Fibroblast of lung (primary cell): ENCODE results near the gene TOR1B. TPM values are rescaled to one million over a fixed set of nuclear protein-coding genes. Genes with fewer than 3 reads are reported as not detected.

ENCODE experiments used
- DNase-seq, 2 donors: peaks; one replicate each; pipeline versions ENCODE4 v3.0.0 to v3.0.0-alpha.2; 2010; ENCODE audit warnings: low read depth in 2 of 2
- H2AFZ ChIP-seq: 2 replicates; pipeline ENCODE4 v1.5.1; 2012; ENCODE audit warnings: low read length, control low read depth, inconsistent platforms
- H3K27ac ChIP-seq: 2 replicates; pipeline ENCODE4 v1.5.1; 2011; ENCODE audit warnings: low read length, control low read depth; ENCODE audit not compliant: insufficient read depth
- H3K27me3 ChIP-seq: 2 replicates; pipeline ENCODE4 v1.5.1; 2011; ENCODE audit warnings: mild to moderate bottlenecking, low read length; ENCODE audit not compliant: control insufficient read depth, insufficient read depth
- H3K36me3 ChIP-seq: 2 replicates; pipeline ENCODE4 v1.5.1; 2011; ENCODE audit warnings: low read length; ENCODE audit not compliant: control insufficient read depth, insufficient read depth
- H3K4me1 ChIP-seq: 2 replicates; pipeline ENCODE4 v1.5.1; 2011; ENCODE audit warnings: low read length; ENCODE audit not compliant: control insufficient read depth, insufficient read depth; ENCODE audit errors: extremely low read depth
- H3K4me2 ChIP-seq: 2 replicates; pipeline ENCODE4 v1.5.1; 2011; ENCODE audit warnings: low read length, control low read depth; ENCODE audit not compliant: insufficient read depth; ENCODE audit errors: extremely low read depth
- H3K4me3 ChIP-seq, 4 experiments: fragments of 200-600 bp in 1 of 4; sonication (generic) in 1 of 4; replicated peaks in 1 of 4; 2 replicates each; pipeline ENCODE4 v1.5.1; 2011 to 2016; ENCODE audit warnings: low read length in 4 of 4, low read depth in 3 of 4, mild to moderate bottlenecking in 3 of 4, control low read depth in 2 of 4, inconsistent platforms in 1 of 4, mixed read lengths in 1 of 4; ENCODE audit not compliant: insufficient read depth in 1 of 4; ENCODE audit errors: control extremely low read depth in 1 of 4
- H3K79me2 ChIP-seq: 2 replicates; pipeline ENCODE4 v1.5.1; 2012; ENCODE audit warnings: mild to moderate bottlenecking, low read length, inconsistent platforms; ENCODE audit not compliant: control insufficient read depth, insufficient read depth
- H3K9ac ChIP-seq: 2 replicates; pipeline ENCODE4 v1.5.1; 2011; ENCODE audit warnings: mild to moderate bottlenecking, low read length, control low read depth; ENCODE audit not compliant: insufficient read depth
- H3K9me3 ChIP-seq: 2 replicates; pipeline ENCODE4 v1.5.1; 2012; ENCODE audit warnings: low read depth, low read length; ENCODE audit not compliant: control insufficient read depth, insufficient read depth
- H4K20me1 ChIP-seq: 2 replicates; pipeline ENCODE4 v1.5.1; 2011; ENCODE audit warnings: low read length; ENCODE audit not compliant: control insufficient read depth, insufficient read depth; ENCODE audit errors: extremely low read depth
- EZH2 ChIP-seq: IDR thresholded peaks from 2 replicates; pipeline ENCODE4 v1.5.1; 2012; ENCODE audit warnings: low read length, control low read depth, mild to moderate bottlenecking; ENCODE audit errors: missing control alignments
- polyA plus RNA-seq, 2 donors: library from polyadenylated mRNA; depleted of rRNA in 1 of 2; stranded (reverse) in 1 of 2; unstranded in 1 of 2; fragments of >200 nt; gene quantifications; 2 replicates each; pipeline ENCODE4 v1.2.1, GENCODE V29; 2011 to 2012; ENCODE audit warnings: missing spikeins in 1 of 2
- total RNA-seq: library from RNA; depleted of rRNA; stranded (reverse); fragments of >200 nt; gene quantifications from 2 replicates; pipeline ENCODE4 v1.2.1, GENCODE V29; 2014
- TF ChIP-seq, protein P1 (sequence below), 2 donors: IDR thresholded peaks in 1 of 2; conservative IDR thresholded peaks in 1 of 2; 1 replicate in 1 of 2; 2 replicates in 1 of 2; pipeline ENCODE4 v1.5.1; 2011 to 2012; ENCODE audit warnings: low read length in 2 of 2, control low read depth in 1 of 2, inconsistent platforms in 1 of 2, low read depth in 1 of 2, mild to moderate bottlenecking in 1 of 2

TOR1B gene
- total and polyA plus RNA-seq, 2 donors (not counting 1 experiment from before 2014, with no cell fraction given): 20.3 to 33.6 TPM

DNA sequence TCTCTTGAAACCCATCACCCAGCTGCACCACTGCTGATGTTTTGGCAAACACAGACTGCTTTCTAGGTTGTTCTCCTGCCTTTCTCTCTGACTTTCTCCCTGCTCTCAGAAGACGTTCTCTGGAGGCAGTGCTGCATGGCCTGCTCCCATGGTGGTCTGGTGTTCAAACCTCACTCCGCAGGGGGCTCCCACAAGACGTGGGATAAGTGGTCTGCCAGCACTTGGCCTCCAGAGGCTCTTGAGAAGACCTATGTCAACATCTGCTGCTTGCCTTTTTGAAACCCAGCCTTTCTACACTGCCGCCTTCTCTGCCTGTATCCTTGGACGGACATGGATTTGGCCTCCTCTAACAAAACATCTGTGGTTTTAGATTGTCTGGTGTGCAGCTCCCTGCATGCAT is 48.8 kb downstream of the TOR1B start:
- Histone ChIP-seq H3K27ac (no peak overlapping the region), H3K36me3 (peaks cover 3% of the 10 kb centered on the region), H3K79me2 (no peaks in the 10 kb centered on the region), H3K4me3 (no peak overlapping the region), H3K9me3 (no peaks in the 10 kb centered on the region), H3K27me3 (no peaks in the 10 kb centered on the region), H3K4me2 (no peak overlapping the region), H3K9ac (no peak overlapping the region), H4K20me1 (no peaks in the 10 kb centered on the region), H3K4me1 (no peaks in the 10 kb centered on the region), H2AFZ (no peak overlapping the region)
- no peak for DNase-seq
- TF ChIP-seq, protein P1, sequence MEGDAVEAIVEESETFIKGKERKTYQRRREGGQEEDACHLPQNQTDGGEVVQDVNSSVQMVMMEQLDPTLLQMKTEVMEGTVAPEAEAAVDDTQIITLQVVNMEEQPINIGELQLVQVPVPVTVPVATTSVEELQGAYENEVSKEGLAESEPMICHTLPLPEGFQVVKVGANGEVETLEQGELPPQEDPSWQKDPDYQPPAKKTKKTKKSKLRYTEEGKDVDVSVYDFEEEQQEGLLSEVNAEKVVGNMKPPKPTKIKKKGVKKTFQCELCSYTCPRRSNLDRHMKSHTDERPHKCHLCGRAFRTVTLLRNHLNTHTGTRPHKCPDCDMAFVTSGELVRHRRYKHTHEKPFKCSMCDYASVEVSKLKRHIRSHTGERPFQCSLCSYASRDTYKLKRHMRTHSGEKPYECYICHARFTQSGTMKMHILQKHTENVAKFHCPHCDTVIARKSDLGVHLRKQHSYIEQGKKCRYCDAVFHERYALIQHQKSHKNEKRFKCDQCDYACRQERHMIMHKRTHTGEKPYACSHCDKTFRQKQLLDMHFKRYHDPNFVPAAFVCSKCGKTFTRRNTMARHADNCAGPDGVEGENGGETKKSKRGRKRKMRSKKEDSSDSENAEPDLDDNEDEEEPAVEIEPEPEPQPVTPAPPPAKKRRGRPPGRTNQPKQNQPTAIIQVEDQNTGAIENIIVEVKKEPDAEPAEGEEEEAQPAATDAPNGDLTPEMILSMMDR (conservative IDR thresholded peaks at IDR 0.05 in 1 of 2, IDR thresholded peaks at IDR 0.05 in 1 of 2; ENCODE audit: low read depth in 1 of 2, low read length in 2 of 2): no peak
- TF ChIP-seq EZH2: no peak

DNA sequence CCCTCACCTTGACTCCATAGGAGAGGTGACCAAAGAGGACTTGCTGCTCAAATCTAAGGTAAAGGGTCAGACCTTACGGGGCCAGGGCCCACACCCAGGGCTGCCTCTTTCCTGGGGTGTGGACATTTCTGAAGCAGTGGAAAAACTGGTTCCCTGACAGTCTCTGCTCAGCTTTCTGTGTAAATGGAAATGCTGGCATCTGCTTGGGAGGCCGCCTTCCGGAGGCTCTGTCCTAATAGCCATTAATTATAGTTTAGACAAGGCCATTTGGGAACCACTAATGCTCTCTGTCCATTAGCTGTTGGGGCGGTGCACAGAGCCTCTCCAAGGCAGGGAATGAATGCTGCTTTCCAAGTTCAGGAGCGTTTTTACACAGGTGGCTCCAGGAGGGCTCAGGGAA is 49.6 kb downstream of the TOR1B start:
- peaks cover 6% of the 10 kb centered on the region for H3K36me3 ChIP-seq
- no peaks in the 10 kb centered on the region for H4K20me1 ChIP-seq
- no peak for TF ChIP-seq EZH2
- TF ChIP-seq, protein P1 (conservative IDR thresholded peaks at IDR 0.05 in 1 of 2, IDR thresholded peaks at IDR 0.05 in 1 of 2; ENCODE audit: low read depth in 1 of 2, low read length in 2 of 2): no peak
- no peak for DNase-seq
- H3K27ac ChIP-seq: no peak overlapping the region
- no peaks in the 10 kb centered on the region for H3K79me2 ChIP-seq
- no peaks in the 10 kb centered on the region for H3K27me3 ChIP-seq
- H3K9ac ChIP-seq: no peak overlapping the region
- H3K4me2 ChIP-seq: no peak overlapping the region
- no peak overlapping the region for H3K4me3 ChIP-seq
- no peaks in the 10 kb centered on the region for H3K4me1 ChIP-seq
- H3K9me3 ChIP-seq: no peaks in the 10 kb centered on the region
- H2AFZ ChIP-seq: no peak overlapping the region

DNA sequence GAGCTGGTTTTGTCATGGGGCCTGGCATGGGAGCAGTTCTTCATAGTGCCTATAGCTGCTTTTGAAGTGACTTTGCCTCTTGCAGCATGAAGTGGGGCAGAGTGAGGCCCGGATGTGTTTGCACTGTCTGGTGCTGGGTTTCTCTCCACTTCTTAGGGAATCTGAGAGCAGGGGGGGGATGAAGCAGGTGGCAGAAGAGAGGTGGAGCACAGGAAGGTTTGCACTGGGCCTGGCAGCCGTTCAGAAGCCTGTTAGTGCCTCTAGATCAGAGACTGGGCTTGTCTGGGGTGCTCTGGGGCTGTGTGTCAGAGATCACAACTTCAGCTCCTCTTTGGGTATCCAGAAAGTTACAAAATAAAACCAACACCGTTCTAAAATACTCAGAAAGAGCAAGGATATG is 50.6 kb downstream of the TOR1B start:
- no peaks in the 10 kb centered on the region for H3K4me1 ChIP-seq
- H2AFZ ChIP-seq: no peak overlapping the region
- no peak overlapping the region for H3K4me3 ChIP-seq
- DNase-seq: no peak
- H3K36me3 ChIP-seq: peaks cover 6% of the 10 kb centered on the region
- no peak overlapping the region for H3K4me2 ChIP-seq
- no peak overlapping the region for H3K9ac ChIP-seq
- H3K27me3 ChIP-seq: no peaks in the 10 kb centered on the region
- TF ChIP-seq EZH2: no peak
- TF ChIP-seq, protein P1 (conservative IDR thresholded peaks at IDR 0.05 in 1 of 2, IDR thresholded peaks at IDR 0.05 in 1 of 2; ENCODE audit: low read depth in 1 of 2, low read length in 2 of 2): no peak
- H3K9me3 ChIP-seq: no peaks in the 10 kb centered on the region
- H3K79me2 ChIP-seq: no peaks in the 10 kb centered on the region
- no peaks in the 10 kb centered on the region for H4K20me1 ChIP-seq
- no peak overlapping the region for H3K27ac ChIP-seq
